Right ventricle myocardium superior (tissue), 1 donor: ENCODE results near the gene SERINC1. TPM values are rescaled to one million over a fixed set of nuclear protein-coding genes. Genes with fewer than 3 reads are reported as not detected.

ENCODE experiments used
- ATAC-seq: fragments of 200-7000 bp; cut with Tn5 transposase; one replicate; pipeline ENCODE4 v1.9.1; 2020; ENCODE audit warnings: mild to moderate bottlenecking; ENCODE audit not compliant: poor library complexity
- DNase-seq: peaks from one replicate; pipeline ENCODE4 v3.0.0-alpha.2; 2020
- intact Hi-C: fragments of 100-400 bp; cut with DNase I; formaldehyde crosslinking; loops from one replicate; pipeline ENCODE4 v1.11.2; 2022
- total RNA-seq: library from RNA; stranded (reverse); fragmentation: NEBNext Ultra II Directional; extraction: Animal tissue kit (Norgen Biotek cat#: 25700); gene quantifications from one replicate; pipeline ENCODE4 v1.2.1, GENCODE V29; 2021
- donor health status: DM: no; HTN: yes; CAD: no; lungs with severe emphysema.

SERINC1 gene
- total RNA-seq, 1 donor from 2014 or later: 142 TPM

DNA sequence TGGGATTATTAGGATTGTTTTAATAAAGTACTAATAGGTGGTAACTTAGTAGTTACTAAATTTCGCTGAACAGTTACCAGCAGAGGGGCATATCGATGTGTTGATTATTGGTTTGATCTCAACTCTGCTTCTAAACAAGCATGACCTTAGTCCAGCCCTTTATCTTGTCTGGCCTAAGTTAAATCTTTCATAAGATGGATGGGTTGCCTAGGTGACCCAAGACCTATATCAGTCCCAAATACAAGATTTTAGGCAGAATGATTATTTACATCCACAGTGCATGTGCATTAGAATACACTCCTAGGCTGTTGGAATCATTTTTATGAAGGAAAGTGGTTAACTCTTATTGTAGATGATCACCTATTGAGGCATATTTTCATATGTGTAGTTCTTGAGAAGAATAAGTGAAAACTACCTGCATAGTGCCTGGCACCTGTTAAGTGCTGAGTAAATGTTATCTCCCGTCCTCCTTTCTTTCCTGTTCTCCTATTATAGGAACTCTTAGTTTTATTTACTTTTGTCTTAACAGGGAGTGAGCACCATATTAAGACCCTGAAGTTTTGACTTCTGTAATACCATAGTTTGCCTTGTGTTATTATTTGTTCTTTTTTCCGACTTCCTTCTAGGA, 71.0 kb downstream of the SERINC1 start:
- no peak for ATAC-seq
- intact Hi-C loops: loop anchor here (5.0 kb wide), 1 partner anchor 72 kb away; the partner anchor contains the start of gene SERINC1

GRCh38 chr6:122400121-122400450, 71.5 kb downstream of the SERINC1 start:
- no peak for ATAC-seq
- no peak for DNase-seq
- intact Hi-C loops: loop anchor here (5.0 kb wide), 1 partner anchor 72 kb away; the partner anchor contains the start of gene SERINC1

More for the DNA sequence above, 71.0 kb downstream of the SERINC1 start:
- DNase-seq: no peak

DNA sequence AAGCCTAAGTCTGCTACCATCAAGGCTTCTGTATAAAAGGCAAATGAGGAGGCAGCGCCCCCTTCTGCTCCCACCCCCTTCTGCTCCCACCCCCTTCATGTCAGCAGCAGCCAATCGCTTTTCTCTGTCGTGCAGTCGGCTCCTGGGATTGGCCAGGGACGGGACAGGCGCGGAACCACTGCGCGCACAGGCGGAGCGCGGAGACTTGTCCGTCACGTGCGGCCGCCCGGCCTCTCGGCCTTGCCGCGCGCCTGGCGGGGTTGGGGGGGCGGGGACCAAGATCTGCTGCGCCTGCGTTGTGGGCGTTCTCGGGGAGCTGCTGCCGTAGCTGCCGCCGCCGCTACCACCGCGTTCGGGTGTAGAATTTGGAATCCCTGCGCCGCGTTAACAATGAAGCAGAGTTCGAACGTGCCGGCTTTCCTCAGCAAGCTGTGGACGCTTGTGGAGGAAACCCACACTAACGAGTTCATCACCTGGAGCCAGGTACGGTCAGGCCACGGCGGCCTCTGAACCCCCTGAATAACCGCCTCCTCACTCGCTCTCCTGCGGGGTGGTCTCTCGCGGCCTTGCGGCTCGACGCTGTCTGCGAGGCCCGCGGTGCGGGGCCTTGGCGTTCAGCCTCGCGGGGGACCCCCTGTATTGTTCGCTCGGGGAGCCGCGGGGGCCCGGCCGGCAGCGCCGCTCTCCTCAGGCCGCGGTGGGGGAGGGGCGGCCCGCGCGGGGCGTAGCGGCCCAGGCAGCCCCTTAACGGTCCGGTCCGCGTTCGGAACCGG, 72.1 kb downstream of the SERINC1 start, which contains the start of gene HSF2:
HSF2 (plus strand) TSS at position 305 of the 773 bp plus-strand sequence; CDS start at position 391, 86 bp downstream.
- peak; percentile 97 for DNase-seq
- ATAC-seq: peak; percentile 99
- intact Hi-C loops: loop anchor here (5.0 kb wide), 1 partner anchor 73 kb away; the partner anchor contains the start of gene SERINC1

DNA sequence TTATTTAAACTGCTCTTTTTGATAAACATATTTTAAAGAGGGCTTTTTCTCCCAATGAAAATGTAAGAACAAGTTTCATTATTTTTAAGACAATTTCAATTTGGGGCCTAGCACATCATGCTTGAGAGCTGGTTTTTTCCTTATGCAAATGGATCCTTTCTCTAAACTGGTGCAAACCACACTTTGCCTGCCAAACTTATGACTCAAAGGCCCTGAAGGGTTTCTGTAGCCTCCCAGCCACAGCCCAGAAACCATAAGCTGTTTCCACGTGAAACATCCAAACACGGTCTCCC, 72.6 kb downstream of the SERINC1 start:
- DNase-seq (no peak), ATAC-seq (no peak)
- intact Hi-C loops: no loop called here

DNA sequence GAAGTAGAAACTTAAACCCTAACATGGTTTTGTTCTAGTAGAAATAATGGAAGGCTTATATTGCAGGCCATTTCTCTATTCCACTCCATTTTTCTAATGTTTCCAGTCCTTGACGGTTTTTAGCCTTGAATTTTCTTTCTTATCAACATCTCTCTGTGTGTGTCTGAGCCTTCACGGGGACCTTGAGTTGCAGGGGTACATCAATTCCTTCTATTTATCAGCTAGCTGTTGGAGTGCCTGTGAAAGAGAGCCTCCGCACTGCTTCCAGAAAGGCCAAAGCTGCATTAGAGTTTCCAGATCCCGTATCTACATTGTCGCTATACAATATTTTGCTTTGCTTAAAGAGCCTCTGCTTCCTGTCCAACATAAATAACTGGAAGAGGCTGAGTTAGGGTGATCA, 77.6 kb downstream of the SERINC1 start:
- no peak for DNase-seq
- intact Hi-C loops: no loop called here
- ATAC-seq: no peak

DNA sequence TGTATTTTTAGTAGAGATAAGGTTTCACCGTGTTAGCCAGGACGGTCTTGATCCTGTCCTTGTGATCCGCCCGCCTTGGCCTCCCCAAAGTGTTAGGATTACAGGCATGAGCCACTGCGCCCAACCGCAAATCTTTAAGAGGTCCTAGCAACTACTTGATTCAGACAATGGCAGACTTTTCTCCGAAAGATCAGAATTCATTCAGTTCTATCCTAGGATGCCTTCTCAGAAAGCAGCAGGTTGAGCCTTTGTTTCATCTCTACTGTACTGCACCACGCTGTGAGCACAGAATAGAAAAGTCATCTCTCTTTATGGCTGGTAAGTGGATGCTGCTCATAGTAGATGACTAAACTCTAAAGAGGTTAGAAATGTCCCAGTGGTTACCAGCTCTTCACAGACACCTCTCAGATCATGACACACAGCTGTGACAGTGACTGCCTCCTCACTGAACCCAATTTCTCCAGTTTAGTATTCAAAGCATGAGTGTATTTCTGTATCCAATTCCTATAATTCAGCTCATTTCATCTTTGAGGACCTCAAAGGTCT, 78.2 kb downstream of the SERINC1 start:
- intact Hi-C loops: no loop called here

More for the DNA sequence above, 78.2 kb downstream of the SERINC1 start:
- DNase-seq (no peak), ATAC-seq (no peak)

Other genes starting within 250 kb of the SERINC1 start
- 19.5 TPM for gene HSF2, start 72.2 kb downstream of the SERINC1 start, total RNA-seq
- gene PKIB, start 138.6 kb upstream of the SERINC1 start, total RNA-seq: 0.22 TPM